GM23338 (cell line): ENCODE data around the gene NBDY. TPM values are rescaled to one million over a fixed set of nuclear protein-coding genes. Genes with fewer than 3 reads are reported as not detected.

Source experiments
- ATAC-seq: fragments of 200-7000 bp; cut with Tn5 transposase; 3 replicates; pipeline ENCODE4 v1.9.1; 2020
- DNase-seq: peaks from one replicate; pipeline ENCODE4 v3.0.0-alpha.2; 2015; ENCODE audit warnings: low spot score
- H2AFZ ChIP-seq: fragments of 200-600 bp; sonication (generic); 2 replicates; pipeline ENCODE4 v1.8.0; 2016; ENCODE audit warnings: antibody characterized with exemption, mild to moderate bottlenecking, moderate library complexity
- H3F3A ChIP-seq: fragments of 200-600 bp; sonication (generic); replicated peaks from 2 replicates; pipeline ENCODE4 v1.8.0; 2017; ENCODE audit warnings: antibody characterized with exemption, mixed run types, low read depth
- H3K27ac ChIP-seq: fragments of 200-600 bp; sonication (generic); 2 replicates; pipeline ENCODE4 v1.6.1; 2016; ENCODE audit warnings: low read depth
- H3K27me3 ChIP-seq: fragments of 200-600 bp; sonication (generic); 2 replicates; pipeline ENCODE4 v1.8.0; 2016; ENCODE audit warnings: mild to moderate bottlenecking, mixed run types, moderate library complexity; ENCODE audit not compliant: insufficient read depth
- H3K36me3 ChIP-seq: fragments of 200-600 bp; sonication (generic); 2 replicates; pipeline ENCODE4 v1.8.0; 2016; ENCODE audit warnings: mild to moderate bottlenecking; ENCODE audit not compliant: insufficient read depth
- H3K4me1 ChIP-seq: fragments of 200-600 bp; sonication (generic); 2 replicates; pipeline ENCODE4 v1.8.0; 2016; ENCODE audit warnings: mild to moderate bottlenecking, moderate library complexity; ENCODE audit not compliant: insufficient read depth
- H3K4me2 ChIP-seq: fragments of 200-600 bp; sonication (generic); 2 replicates; pipeline ENCODE4 v1.7.1; 2017; ENCODE audit warnings: mixed run types
- H3K4me3 ChIP-seq: fragments of 200-600 bp; sonication (generic); 2 replicates; pipeline ENCODE4 v1.6.1; 2016; ENCODE audit warnings: mixed run types
- H3K79me2 ChIP-seq: fragments of 200-600 bp; sonication (generic); replicated peaks from 2 replicates; pipeline ENCODE4 v1.8.0; 2017; ENCODE audit warnings: mild to moderate bottlenecking; ENCODE audit not compliant: insufficient read depth
- H3K9me2 ChIP-seq: fragments of 200-600 bp; sonication (generic); 2 replicates; pipeline ENCODE4 v1.8.0; 2017; ENCODE audit not compliant: insufficient read depth
- H4K20me1 ChIP-seq: fragments of 200-600 bp; sonication (generic); replicated peaks from 2 replicates; pipeline ENCODE4 v1.8.0; 2017; ENCODE audit warnings: mild to moderate bottlenecking; ENCODE audit not compliant: insufficient read depth
- H3K27ac Mint-ChIP-seq: 2 replicates; pipeline ENCODE4 v1.8.0; 2020; ENCODE audit warnings: inconsistent platforms, mild to moderate bottlenecking, moderate library complexity, mixed read lengths
- H3K27me3 Mint-ChIP-seq: 3 replicates; pipeline ENCODE4 v1.8.0; 2022; ENCODE audit warnings: low read depth, mild to moderate bottlenecking, moderate library complexity, mixed read lengths, inconsistent platforms; ENCODE audit not compliant: insufficient read depth, poor library complexity
- H3K36me3 Mint-ChIP-seq: 3 replicates; pipeline ENCODE4 v1.8.0; 2021; ENCODE audit warnings: low read depth, mild to moderate bottlenecking, inconsistent platforms, moderate library complexity, mixed read lengths
- H3K4me1 Mint-ChIP-seq: 3 replicates; pipeline ENCODE4 v1.8.0; 2020; ENCODE audit warnings: mild to moderate bottlenecking, inconsistent platforms, mixed read lengths
- H3K4me3 Mint-ChIP-seq: 3 replicates; pipeline ENCODE4 v1.8.0; 2021; ENCODE audit warnings: moderate library complexity, mild to moderate bottlenecking, inconsistent platforms, mixed read lengths
- H3K9me3 Mint-ChIP-seq: 3 replicates; pipeline ENCODE4 v1.8.0; 2020; ENCODE audit warnings: moderate library complexity, mild to moderate bottlenecking, inconsistent platforms, mixed read lengths
- CREB1 ChIP-seq: fragments of 250-450 bp; sonication (Bioruptor Pico); IDR thresholded peaks from 2 replicates; pipeline ENCODE4 v1.5.0; 2020; ENCODE audit warnings: low read depth, mild to moderate bottlenecking, moderate library complexity
- EZH2 ChIP-seq: fragments of 200-600 bp; sonication (generic); IDR thresholded peaks from one replicate; pipeline ENCODE4 v1.8.0; 2017; ENCODE audit warnings: antibody characterized with exemption, mild to moderate bottlenecking, low read depth; ENCODE audit not compliant: unreplicated experiment
- JUNB ChIP-seq: IDR thresholded peaks from one replicate; pipeline ENCODE4 v1.6.1; 2016; ENCODE audit warnings: antibody characterized with exemption; ENCODE audit not compliant: unreplicated experiment
- NANOG ChIP-seq: IDR thresholded peaks from 2 replicates; pipeline ENCODE4 v1.6.1; 2016; ENCODE audit warnings: antibody characterized with exemption, borderline replicate concordance
- POLR2AphosphoS5 ChIP-seq: IDR thresholded peaks from 2 replicates; pipeline ENCODE4 v1.6.1; 2016; ENCODE audit warnings: antibody characterized with exemption, low read depth
- polyA plus RNA-seq: library from polyadenylated mRNA; unstranded; fragments of >200 nt; fragmentation: Nextera tagmentation; extraction: Ambion mirVana; gene quantifications from 2 replicates; pipeline ENCODE4 v1.2.1, GENCODE V29; 2016
- total RNA-seq: library from RNA; depleted of rRNA; stranded (reverse); fragments of >200 nt; shearing (Covaris generic); gene quantifications from 2 replicates; pipeline ENCODE4 v1.2.3, GENCODE V29; 2014
- TF ChIP-seq, protein P1 (sequence below): IDR thresholded peaks from one replicate; pipeline ENCODE4 v1.6.1; 2018; ENCODE audit warnings: antibody characterized with exemption; ENCODE audit not compliant: unreplicated experiment
- TF ChIP-seq, protein P2 (sequence below): fragments of 250-450 bp; sonication (Bioruptor Pico); IDR thresholded peaks from 2 replicates; pipeline ENCODE4 v1.5.0; 2020; ENCODE audit warnings: mild to moderate bottlenecking, moderate library complexity
- TF ChIP-seq, protein P3 (sequence below), 2 experiments: fragments of 200-600 bp in 1 of 2; sonication (generic) in 1 of 2; conservative IDR thresholded peaks; 2 replicates each; pipeline versions ENCODE4 v1.5.1 to v1.6.1; 2016 to 2017; ENCODE audit warnings: antibody characterized with exemption in 2 of 2, low read depth in 2 of 2, mild to moderate bottlenecking in 2 of 2, moderate library complexity in 1 of 2

NBDY gene
- total and polyA plus RNA-seq, 2 experiments from 2014 or later = 9.6 to 206 TPM

DNA sequence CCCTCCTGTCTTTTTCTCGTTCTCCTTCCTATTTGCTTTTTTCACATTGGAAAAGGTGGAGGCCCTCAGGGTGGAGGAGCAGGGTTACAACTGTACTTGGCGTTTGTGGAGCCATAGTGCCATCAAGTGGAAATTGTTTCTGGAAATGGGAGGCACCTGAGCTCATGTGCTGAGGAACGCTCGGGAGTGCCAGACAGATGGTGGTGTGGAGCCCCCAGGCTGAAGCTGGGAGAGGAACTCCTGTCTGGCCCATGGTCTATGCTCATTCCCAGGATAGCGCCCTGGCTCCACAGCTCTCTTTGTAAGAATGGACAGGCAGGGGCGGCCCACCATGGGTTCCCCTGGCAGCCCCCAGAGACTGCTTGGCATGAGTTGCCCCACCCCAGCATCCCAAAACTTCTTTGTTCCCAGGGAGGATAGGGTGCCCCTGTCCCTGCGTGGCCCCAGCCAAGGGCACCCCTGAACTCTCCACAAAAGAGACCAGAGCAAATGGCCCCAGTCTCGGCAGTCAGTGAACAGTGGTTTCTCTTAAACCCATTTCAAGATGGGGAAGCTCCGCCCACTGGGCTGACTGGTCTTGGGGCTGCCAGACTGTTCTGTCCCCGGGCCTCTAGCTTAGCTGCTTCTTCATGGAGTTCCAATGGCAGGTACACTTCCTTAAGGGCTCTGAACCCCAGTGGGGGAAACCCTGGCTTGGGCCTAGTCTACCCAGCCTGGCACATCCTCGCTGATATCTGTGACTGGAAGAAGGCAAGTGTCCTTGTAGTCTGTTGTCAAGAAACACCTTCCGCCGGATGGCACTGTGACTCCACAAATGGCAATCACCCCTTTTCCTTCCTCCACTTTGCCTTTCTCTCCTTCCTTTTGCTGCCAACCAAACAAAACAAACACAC, 70.1 kb downstream of the NBDY start:
- H3K4me3 ChIP-seq = no peak overlapping the region
- no peak overlapping the region for H3K27ac ChIP-seq
- no peaks in the 10 kb centered on the region for H3F3A ChIP-seq
- no peaks in the 10 kb centered on the region for H3K27me3 ChIP-seq
- H3K4me3 Mint-ChIP-seq = no peak overlapping the region
- H3K4me1 Mint-ChIP-seq = peaks cover 27% of the 10 kb centered on the region
- ATAC-seq = no peak
- no peaks in the 10 kb centered on the region for H4K20me1 ChIP-seq
- no peaks in the 10 kb centered on the region for H3K36me3 ChIP-seq
- no peaks in the 10 kb centered on the region for H3K9me2 ChIP-seq
- no peaks in the 10 kb centered on the region for H3K79me2 ChIP-seq
- H3K4me2 ChIP-seq = no peak overlapping the region
- H3K9me3 Mint-ChIP-seq = no peaks in the 10 kb centered on the region; the same call in 2 of the 3 replicates
- TF ChIP-seq NANOG = no peak
- TF ChIP-seq, protein P1, sequence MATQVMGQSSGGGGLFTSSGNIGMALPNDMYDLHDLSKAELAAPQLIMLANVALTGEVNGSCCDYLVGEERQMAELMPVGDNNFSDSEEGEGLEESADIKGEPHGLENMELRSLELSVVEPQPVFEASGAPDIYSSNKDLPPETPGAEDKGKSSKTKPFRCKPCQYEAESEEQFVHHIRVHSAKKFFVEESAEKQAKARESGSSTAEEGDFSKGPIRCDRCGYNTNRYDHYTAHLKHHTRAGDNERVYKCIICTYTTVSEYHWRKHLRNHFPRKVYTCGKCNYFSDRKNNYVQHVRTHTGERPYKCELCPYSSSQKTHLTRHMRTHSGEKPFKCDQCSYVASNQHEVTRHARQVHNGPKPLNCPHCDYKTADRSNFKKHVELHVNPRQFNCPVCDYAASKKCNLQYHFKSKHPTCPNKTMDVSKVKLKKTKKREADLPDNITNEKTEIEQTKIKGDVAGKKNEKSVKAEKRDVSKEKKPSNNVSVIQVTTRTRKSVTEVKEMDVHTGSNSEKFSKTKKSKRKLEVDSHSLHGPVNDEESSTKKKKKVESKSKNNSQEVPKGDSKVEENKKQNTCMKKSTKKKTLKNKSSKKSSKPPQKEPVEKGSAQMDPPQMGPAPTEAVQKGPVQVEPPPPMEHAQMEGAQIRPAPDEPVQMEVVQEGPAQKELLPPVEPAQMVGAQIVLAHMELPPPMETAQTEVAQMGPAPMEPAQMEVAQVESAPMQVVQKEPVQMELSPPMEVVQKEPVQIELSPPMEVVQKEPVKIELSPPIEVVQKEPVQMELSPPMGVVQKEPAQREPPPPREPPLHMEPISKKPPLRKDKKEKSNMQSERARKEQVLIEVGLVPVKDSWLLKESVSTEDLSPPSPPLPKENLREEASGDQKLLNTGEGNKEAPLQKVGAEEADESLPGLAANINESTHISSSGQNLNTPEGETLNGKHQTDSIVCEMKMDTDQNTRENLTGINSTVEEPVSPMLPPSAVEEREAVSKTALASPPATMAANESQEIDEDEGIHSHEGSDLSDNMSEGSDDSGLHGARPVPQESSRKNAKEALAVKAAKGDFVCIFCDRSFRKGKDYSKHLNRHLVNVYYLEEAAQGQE = no peak
- H3K27me3 Mint-ChIP-seq = peaks cover 9% of the 10 kb centered on the region
- no peak for DNase-seq
- H3K27ac Mint-ChIP-seq = no peak overlapping the region
- H3K4me1 ChIP-seq = peaks cover 3% of the 10 kb centered on the region; the same call in 1 of the 2 replicates
- H2AFZ ChIP-seq = no peak overlapping the region
- peaks cover 28% of the 10 kb centered on the region; the same call in 2 of the 3 replicates for H3K36me3 Mint-ChIP-seq

DNA sequence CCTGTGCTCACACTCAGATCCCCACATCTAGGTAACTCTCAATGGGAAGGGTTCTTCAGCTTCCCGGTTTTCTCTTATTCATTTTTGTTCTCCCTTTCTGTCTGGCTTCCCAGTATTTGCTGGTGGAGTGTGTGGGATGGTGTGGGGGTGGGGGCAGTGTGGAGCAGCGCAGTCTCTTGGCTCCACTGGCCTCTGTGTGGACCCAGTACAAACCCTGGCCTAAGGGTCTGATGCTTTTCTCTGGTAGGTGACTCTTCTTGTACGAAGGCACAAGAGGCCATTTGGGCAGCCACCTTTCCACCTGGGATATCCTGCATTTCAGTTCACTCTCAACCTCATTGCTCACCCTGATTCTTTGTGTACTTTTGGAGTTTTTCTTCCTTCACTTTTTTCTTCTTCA, 71.3 kb downstream of the NBDY start:
- no peaks in the 10 kb centered on the region for H4K20me1 ChIP-seq
- H3K27ac Mint-ChIP-seq = peak overlapping the region; percentile 56; the same call in 1 of the 2 replicates
- TF ChIP-seq CREB1 (CRISPR knock-in tag) (no peak), EZH2 (no peak), JUNB (no peak), POLR2AphosphoS5 (no peak)
- TF ChIP-seq, protein P2, sequence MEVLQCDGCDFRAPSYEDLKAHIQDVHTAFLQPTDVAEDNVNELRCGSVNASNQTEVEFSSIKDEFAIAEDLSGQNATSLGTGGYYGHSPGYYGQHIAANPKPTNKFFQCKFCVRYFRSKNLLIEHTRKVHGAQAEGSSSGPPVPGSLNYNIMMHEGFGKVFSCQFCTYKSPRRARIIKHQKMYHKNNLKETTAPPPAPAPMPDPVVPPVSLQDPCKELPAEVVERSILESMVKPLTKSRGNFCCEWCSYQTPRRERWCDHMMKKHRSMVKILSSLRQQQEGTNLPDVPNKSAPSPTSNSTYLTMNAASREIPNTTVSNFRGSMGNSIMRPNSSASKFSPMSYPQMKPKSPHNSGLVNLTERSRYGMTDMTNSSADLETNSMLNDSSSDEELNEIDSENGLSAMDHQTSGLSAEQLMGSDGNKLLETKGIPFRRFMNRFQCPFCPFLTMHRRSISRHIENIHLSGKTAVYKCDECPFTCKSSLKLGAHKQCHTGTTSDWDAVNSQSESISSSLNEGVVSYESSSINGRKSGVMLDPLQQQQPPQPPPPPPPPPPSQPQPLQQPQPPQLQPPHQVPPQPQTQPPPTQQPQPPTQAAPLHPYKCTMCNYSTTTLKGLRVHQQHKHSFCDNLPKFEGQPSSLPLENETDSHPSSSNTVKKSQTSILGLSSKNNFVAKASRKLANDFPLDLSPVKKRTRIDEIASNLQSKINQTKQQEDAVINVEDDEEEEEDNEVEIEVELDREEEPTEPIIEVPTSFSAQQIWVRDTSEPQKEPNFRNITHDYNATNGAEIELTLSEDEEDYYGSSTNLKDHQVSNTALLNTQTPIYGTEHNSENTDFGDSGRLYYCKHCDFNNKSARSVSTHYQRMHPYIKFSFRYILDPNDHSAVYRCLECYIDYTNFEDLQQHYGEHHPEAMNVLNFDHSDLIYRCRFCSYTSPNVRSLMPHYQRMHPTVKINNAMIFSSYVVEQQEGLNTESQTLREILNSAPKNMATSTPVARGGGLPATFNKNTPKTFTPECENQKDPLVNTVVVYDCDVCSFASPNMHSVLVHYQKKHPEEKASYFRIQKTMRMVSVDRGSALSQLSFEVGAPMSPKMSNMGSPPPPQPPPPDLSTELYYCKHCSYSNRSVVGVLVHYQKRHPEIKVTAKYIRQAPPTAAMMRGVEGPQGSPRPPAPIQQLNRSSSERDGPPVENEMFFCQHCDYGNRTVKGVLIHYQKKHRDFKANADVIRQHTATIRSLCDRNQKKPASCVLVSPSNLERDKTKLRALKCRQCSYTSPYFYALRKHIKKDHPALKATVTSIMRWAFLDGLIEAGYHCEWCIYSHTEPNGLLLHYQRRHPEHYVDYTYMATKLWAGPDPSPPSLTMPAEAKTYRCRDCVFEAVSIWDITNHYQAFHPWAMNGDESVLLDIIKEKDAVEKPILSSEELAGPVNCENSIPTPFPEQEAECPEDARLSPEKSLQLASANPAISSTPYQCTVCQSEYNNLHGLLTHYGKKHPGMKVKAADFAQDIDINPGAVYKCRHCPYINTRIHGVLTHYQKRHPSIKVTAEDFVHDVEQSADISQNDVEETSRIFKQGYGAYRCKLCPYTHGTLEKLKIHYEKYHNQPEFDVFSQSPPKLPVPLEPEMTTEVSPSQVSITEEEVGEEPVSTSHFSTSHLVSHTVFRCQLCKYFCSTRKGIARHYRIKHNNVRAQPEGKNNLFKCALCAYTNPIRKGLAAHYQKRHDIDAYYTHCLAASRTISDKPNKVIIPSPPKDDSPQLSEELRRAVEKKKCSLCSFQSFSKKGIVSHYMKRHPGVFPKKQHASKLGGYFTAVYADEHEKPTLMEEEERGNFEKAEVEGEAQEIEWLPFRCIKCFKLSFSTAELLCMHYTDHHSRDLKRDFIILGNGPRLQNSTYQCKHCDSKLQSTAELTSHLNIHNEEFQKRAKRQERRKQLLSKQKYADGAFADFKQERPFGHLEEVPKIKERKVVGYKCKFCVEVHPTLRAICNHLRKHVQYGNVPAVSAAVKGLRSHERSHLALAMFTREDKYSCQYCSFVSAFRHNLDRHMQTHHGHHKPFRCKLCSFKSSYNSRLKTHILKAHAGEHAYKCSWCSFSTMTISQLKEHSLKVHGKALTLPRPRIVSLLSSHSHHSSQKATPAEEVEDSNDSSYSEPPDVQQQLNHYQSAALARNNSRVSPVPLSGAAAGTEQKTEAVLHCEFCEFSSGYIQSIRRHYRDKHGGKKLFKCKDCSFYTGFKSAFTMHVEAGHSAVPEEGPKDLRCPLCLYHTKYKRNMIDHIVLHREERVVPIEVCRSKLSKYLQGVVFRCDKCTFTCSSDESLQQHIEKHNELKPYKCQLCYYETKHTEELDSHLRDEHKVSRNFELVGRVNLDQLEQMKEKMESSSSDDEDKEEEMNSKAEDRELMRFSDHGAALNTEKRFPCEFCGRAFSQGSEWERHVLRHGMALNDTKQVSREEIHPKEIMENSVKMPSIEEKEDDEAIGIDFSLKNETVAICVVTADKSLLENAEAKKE (CRISPR knock-in tag) = no peak
- TF ChIP-seq, protein P3, sequence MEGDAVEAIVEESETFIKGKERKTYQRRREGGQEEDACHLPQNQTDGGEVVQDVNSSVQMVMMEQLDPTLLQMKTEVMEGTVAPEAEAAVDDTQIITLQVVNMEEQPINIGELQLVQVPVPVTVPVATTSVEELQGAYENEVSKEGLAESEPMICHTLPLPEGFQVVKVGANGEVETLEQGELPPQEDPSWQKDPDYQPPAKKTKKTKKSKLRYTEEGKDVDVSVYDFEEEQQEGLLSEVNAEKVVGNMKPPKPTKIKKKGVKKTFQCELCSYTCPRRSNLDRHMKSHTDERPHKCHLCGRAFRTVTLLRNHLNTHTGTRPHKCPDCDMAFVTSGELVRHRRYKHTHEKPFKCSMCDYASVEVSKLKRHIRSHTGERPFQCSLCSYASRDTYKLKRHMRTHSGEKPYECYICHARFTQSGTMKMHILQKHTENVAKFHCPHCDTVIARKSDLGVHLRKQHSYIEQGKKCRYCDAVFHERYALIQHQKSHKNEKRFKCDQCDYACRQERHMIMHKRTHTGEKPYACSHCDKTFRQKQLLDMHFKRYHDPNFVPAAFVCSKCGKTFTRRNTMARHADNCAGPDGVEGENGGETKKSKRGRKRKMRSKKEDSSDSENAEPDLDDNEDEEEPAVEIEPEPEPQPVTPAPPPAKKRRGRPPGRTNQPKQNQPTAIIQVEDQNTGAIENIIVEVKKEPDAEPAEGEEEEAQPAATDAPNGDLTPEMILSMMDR (conservative IDR thresholded peaks at IDR 0.05; ENCODE audit: low read depth in 2 of 2) = no peak

More for the DNA sequence above, 71.3 kb downstream of the NBDY start:
- Histone ChIP-seq H3F3A (no peaks in the 10 kb centered on the region), H3K4me2 (no peak overlapping the region), H3K27me3 (no peaks in the 10 kb centered on the region), H3K79me2 (0 out of 2 replicates have a peak, but pooled peaks cover 3% of the 10 kb centered on the region), H3K27ac (no peak overlapping the region), H3K36me3 (no peaks in the 10 kb centered on the region), H2AFZ (no peak overlapping the region), H3K4me3 (no peak overlapping the region), H3K4me1 (peaks cover 3% of the 10 kb centered on the region; the same call in 1 of the 2 replicates), H3K9me2 (no peaks in the 10 kb centered on the region)
- Mint-ChIP-seq H3K27me3 (peaks cover 6% of the 10 kb centered on the region), H3K36me3 (peaks cover 31% of the 10 kb centered on the region), H3K4me1 (peaks cover 31% of the 10 kb centered on the region), H3K9me3 (no peaks in the 10 kb centered on the region; the same call in 2 of the 3 replicates), H3K4me3 (no peak overlapping the region)
- DNase-seq (no peak), ATAC-seq (no peak)
